GM18907 (cell line): Measurements from ENCODE around the gene ZNF710.

Experiments used
- ATAC-seq: cut with Tn5 transposase; IDR thresholded peaks from one replicate; pipeline ENCODE4 v1.9.1; 2021; ENCODE audit warnings: mild to moderate bottlenecking, moderate library complexity; ENCODE audit not compliant: unreplicated experiment

Gene ZNF710

GRCh38 chr15:90016721-90017120 is 15.6 kb downstream of the ZNF710 start:
- ATAC-seq: no peak

GRCh38 chr15:90018216-90018831 is 17.2 kb downstream of the ZNF710 start:
- ATAC-seq: no peak

- no peak for ATAC-seq
These were observed 18.5 kb downstream of the ZNF710 start for GRCh38 chr15:90019611-90020010.

GRCh38 chr15:90020021-90020735 is 19.1 kb downstream of the ZNF710 start:
- ATAC-seq: no peak

- no peak for ATAC-seq
These were observed 19.9 kb downstream of the ZNF710 start for GRCh38 chr15:90020936-90021507.

GRCh38 chr15:90022345-90022744 is 21.2 kb downstream of the ZNF710 start:
- no peak for ATAC-seq

GRCh38 chr15:90022905-90023700 is 22.0 kb downstream of the ZNF710 start:
- ATAC-seq: no peak

- no peak for ATAC-seq
These were observed 23.3 kb downstream of the ZNF710 start for GRCh38 chr15:90024406-90024805.

GRCh38 chr15:90025489-90026033 is 24.4 kb downstream of the ZNF710 start:
- ATAC-seq: no peak

GRCh38 chr15:90028376-90028944 is 27.3 kb downstream of the ZNF710 start:
- ATAC-seq: no peak

GRCh38 chr15:90029024-90029423 is 27.9 kb downstream of the ZNF710 start:
- ATAC-seq: no peak

- ATAC-seq: no peak
These were observed 29.3 kb downstream of the ZNF710 start for GRCh38 chr15:90030376-90030775.

GRCh38 chr15:90031231-90031791 is 30.2 kb downstream of the ZNF710 start:
- ATAC-seq: peak; percentile 69

GRCh38 chr15:90033006-90033405 is 31.9 kb downstream of the ZNF710 start:
- ATAC-seq: no peak

- no peak for ATAC-seq
These were observed 32.3 kb downstream of the ZNF710 start for GRCh38 chr15:90033448-90033847.

- ATAC-seq: no peak
These were observed 34.1 kb downstream of the ZNF710 start for GRCh38 chr15:90035095-90035839.

GRCh38 chr15:90035840-90036230 is 34.7 kb downstream of the ZNF710 start:
- no peak for ATAC-seq

- ATAC-seq: no peak
These were observed 35.2 kb downstream of the ZNF710 start for GRCh38 chr15:90036343-90036742.

GRCh38 chr15:90036806-90037510 is 35.8 kb downstream of the ZNF710 start:
- ATAC-seq: no peak
